Subcutaneous abdominal adipose tissue (tissue), 5 donors: ENCODE data around the gene KIAA1671.

Experiments
- H3K27ac ChIP-seq: one replicate; pipeline ENCODE4 v1.7.0; 2013; ENCODE audit warnings: low read depth, mild to moderate bottlenecking, inconsistent platforms, low read length, moderate library complexity
- H3K27me3 ChIP-seq, 5 donors: one replicate each; pipeline ENCODE4 v1.7.0; 2013; ENCODE audit warnings: low read length in 5 of 5, inconsistent platforms in 1 of 5; ENCODE audit not compliant: control insufficient read depth in 5 of 5, insufficient read depth in 4 of 5
- H3K36me3 ChIP-seq, 5 donors: one replicate each; pipeline ENCODE4 v1.7.0; 2013; ENCODE audit warnings: low read length in 5 of 5; ENCODE audit not compliant: control insufficient read depth in 5 of 5, insufficient read depth in 5 of 5
- H3K4me1 ChIP-seq, 5 donors: one replicate each; pipeline ENCODE4 v1.7.0; 2013; ENCODE audit warnings: low read length in 5 of 5, mild to moderate bottlenecking in 3 of 5, moderate library complexity in 1 of 5; ENCODE audit not compliant: control insufficient read depth in 5 of 5, insufficient read depth in 5 of 5
- H3K4me3 ChIP-seq, 5 donors: one replicate each; pipeline ENCODE4 v1.7.0; 2013; ENCODE audit warnings: low read length in 5 of 5, low read depth in 1 of 5
- H3K9ac ChIP-seq, 5 donors: one replicate each; pipeline ENCODE4 v1.7.0; 2013; ENCODE audit warnings: low read length in 5 of 5, mild to moderate bottlenecking in 4 of 5, moderate library complexity in 3 of 5
- H3K9me3 ChIP-seq, 5 donors: one replicate each; pipeline ENCODE4 v1.7.0; 2013; ENCODE audit warnings: low read length in 5 of 5; ENCODE audit not compliant: control insufficient read depth in 5 of 5
- donor health status: healthy.
- donor health status: healthy.
- donor health status: healthy.
- donor health status: healthy.
- donor health status: healthy.

Gene KIAA1671

GRCh38 chr22:24977370-24978221 lies 25.1 kb downstream of the KIAA1671 start:
- peak overlapping the region; percentile 9 to 52 (median 38) for H3K9ac ChIP-seq
- peak overlapping the region in 1 of 5 donors; percentile 29 for H3K4me3 ChIP-seq
- no peaks in the 10 kb centered on the region for H3K27me3 ChIP-seq
- peaks cover 20 to 49% (median 35%) of the 10 kb centered on the region in 5 donors for H3K4me1 ChIP-seq
- no peaks in the 10 kb centered on the region for H3K9me3 ChIP-seq
- H3K27ac ChIP-seq: peak overlapping the region; percentile 84
- H3K36me3 ChIP-seq: no peaks in the 10 kb centered on the region

- peak overlapping the region; percentile 84 for H3K27ac ChIP-seq
- no peak overlapping the region for H3K9ac ChIP-seq
- H3K4me1 ChIP-seq: peaks cover 20 to 56% (median 39%) of the 10 kb centered on the region in 5 donors
- no peak overlapping the region for H3K4me3 ChIP-seq
- H3K27me3 ChIP-seq: no peaks in the 10 kb centered on the region
- H3K36me3 ChIP-seq: no peaks in the 10 kb centered on the region
- H3K9me3 ChIP-seq: no peaks in the 10 kb centered on the region
Measured at GRCh38 chr22:24978308-24978707, 25.8 kb downstream of the KIAA1671 start.

GRCh38 chr22:24981066-24981465 lies 28.6 kb downstream of the KIAA1671 start:
- Histone ChIP-seq H3K4me3 (no peak overlapping the region), H3K9ac (no peak overlapping the region), H3K27me3 (no peaks in the 10 kb centered on the region), H3K36me3 (no peaks in the 10 kb centered on the region), H3K27ac (no peak overlapping the region), H3K4me1 (peaks cover 18 to 70% (median 36%) of the 10 kb centered on the region in 5 donors), H3K9me3 (no peaks in the 10 kb centered on the region)

- Histone ChIP-seq H3K27ac (no peak overlapping the region), H3K9ac (no peak overlapping the region), H3K27me3 (no peaks in the 10 kb centered on the region), H3K4me3 (no peak overlapping the region), H3K36me3 (no peaks in the 10 kb centered on the region), H3K4me1 (peaks cover 12 to 68% (median 32%) of the 10 kb centered on the region in 5 donors), H3K9me3 (no peaks in the 10 kb centered on the region)
Measured at GRCh38 chr22:24981656-24982055, 29.1 kb downstream of the KIAA1671 start.

- H3K9me3 ChIP-seq: no peaks in the 10 kb centered on the region
- H3K4me1 ChIP-seq: peaks cover 5 to 63% (median 23%) of the 10 kb centered on the region in 5 donors
- no peaks in the 10 kb centered on the region for H3K27me3 ChIP-seq
- peak overlapping the region; percentile 49 for H3K27ac ChIP-seq
- H3K9ac ChIP-seq: peak overlapping the region in 1 of 5 donors; percentile 56
- no peaks in the 10 kb centered on the region for H3K36me3 ChIP-seq
- no peak overlapping the region for H3K4me3 ChIP-seq
Measured at GRCh38 chr22:24982301-24983056, 30.0 kb downstream of the KIAA1671 start.

- Histone ChIP-seq H3K4me3 (no peak overlapping the region), H3K27ac (peak overlapping the region; percentile 49), H3K4me1 (peaks cover 2 to 58% (median 17%) of the 10 kb centered on the region in 5 donors), H3K36me3 (no peaks in the 10 kb centered on the region), H3K27me3 (no peaks in the 10 kb centered on the region), H3K9ac (peak overlapping the region in 1 of 5 donors; percentile 56), H3K9me3 (no peaks in the 10 kb centered on the region)
Measured at GRCh38 chr22:24983151-24983550, 30.6 kb downstream of the KIAA1671 start.

- Histone ChIP-seq H3K27me3 (no peaks in the 10 kb centered on the region), H3K4me3 (no peak overlapping the region), H3K9me3 (no peaks in the 10 kb centered on the region), H3K4me1 (peaks cover under 1 to 58% (median 16%) of the 10 kb centered on the region in 5 donors), H3K36me3 (no peaks in the 10 kb centered on the region), H3K27ac (no peak overlapping the region), H3K9ac (no peak overlapping the region)
Measured at GRCh38 chr22:24984122-24984521, 31.6 kb downstream of the KIAA1671 start.

GRCh38 chr22:24985826-24986214 lies 33.3 kb downstream of the KIAA1671 start:
- Histone ChIP-seq H3K27ac (peak overlapping the region; percentile 72), H3K4me3 (peak overlapping the region in 4 of 5 donors; percentile 7 to 44 (median 32)), H3K9ac (peak overlapping the region in 2 of 5 donors; percentile 26 to 38), H3K27me3 (peaks cover 0 to 3% (median 0%) of the 10 kb centered on the region in 5 donors), H3K4me1 (peaks cover 7 to 75% (median 24%) of the 10 kb centered on the region in 5 donors), H3K36me3 (no peaks in the 10 kb centered on the region), H3K9me3 (no peaks in the 10 kb centered on the region)

GRCh38 chr22:24986816-24987215 lies 34.3 kb downstream of the KIAA1671 start:
- Histone ChIP-seq H3K9me3 (no peaks in the 10 kb centered on the region), H3K4me3 (no peak overlapping the region), H3K36me3 (no peaks in the 10 kb centered on the region), H3K9ac (no peak overlapping the region), H3K27ac (no peak overlapping the region), H3K4me1 (peaks cover 9 to 74% (median 30%) of the 10 kb centered on the region in 5 donors), H3K27me3 (peaks cover 0 to 3% (median 0%) of the 10 kb centered on the region in 5 donors)

- Histone ChIP-seq H3K36me3 (no peaks in the 10 kb centered on the region), H3K27ac (peak overlapping the region; percentile 60), H3K9ac (no peak overlapping the region), H3K9me3 (no peaks in the 10 kb centered on the region), H3K27me3 (peaks cover 0 to 3% (median 0%) of the 10 kb centered on the region in 5 donors), H3K4me3 (no peak overlapping the region), H3K4me1 (peaks cover 12 to 65% (median 29%) of the 10 kb centered on the region in 5 donors)
Measured at GRCh38 chr22:24989135-24989534, 36.6 kb downstream of the KIAA1671 start.
